BJ (cell line): Measurements from ENCODE around the gene PDCD11. TPM values are rescaled to one million over a fixed set of nuclear protein-coding genes. Genes with fewer than 3 reads are reported as not detected.
"Not testable (repeated sequence)": the region's sequence is repeated elsewhere in the genome, so short reads cannot be mapped to it uniquely, and the experiment has no call there.

Source experiments
- CTCF ChIA-PET: fragments of 350-600 bp; formaldehyde crosslinking; extraction: SDS; loops from one replicate; lab custom pipeline; 2021; ENCODE audit warnings: antibody characterized with exemption, inconsistent platforms; lab: Yijun Ruan, JAX
- POLR2A ChIA-PET: fragments of 300-600 bp; sonication (Branson Sonifier 250); formaldehyde crosslinking; extraction: SDS; loops from one replicate; lab custom pipeline; 2021; ENCODE audit warnings: antibody characterized with exemption; lab: Charles Lee
- DNase-seq: peaks from one replicate; pipeline ENCODE4 v3.0.0-alpha.2; 2011; ENCODE audit warnings: low read depth
- H3K27me3 ChIP-seq: 2 replicates; pipeline ENCODE4 v1.6.0; 2011; ENCODE audit warnings: low read length; ENCODE audit not compliant: control insufficient read depth, insufficient read depth
- H3K36me3 ChIP-seq: 2 replicates; pipeline ENCODE4 v1.5.1; 2011; ENCODE audit warnings: low read length; ENCODE audit not compliant: control insufficient read depth, insufficient read depth
- H3K4me3 ChIP-seq: 2 replicates; pipeline ENCODE4 v1.5.1; 2011; ENCODE audit warnings: low read depth, mild to moderate bottlenecking, control low read depth, low read length
- polyA plus RNA-seq: library from polyadenylated mRNA; depleted of rRNA; stranded (reverse); fragments of >200 nt; gene quantifications from 2 replicates; pipeline ENCODE4 v1.2.3, GENCODE V29; 2011
- TF ChIP-seq, protein P1 (sequence below): IDR thresholded peaks from 2 replicates; pipeline ENCODE4 v1.5.1; 2011; ENCODE audit warnings: low read depth, mild to moderate bottlenecking, control low read depth, inconsistent platforms, low read length, moderate library complexity; ENCODE audit not compliant: insufficient read depth

The PDCD11 gene
- polyA plus RNA-seq, 1 experiment, result 17.0 TPM

DNA sequence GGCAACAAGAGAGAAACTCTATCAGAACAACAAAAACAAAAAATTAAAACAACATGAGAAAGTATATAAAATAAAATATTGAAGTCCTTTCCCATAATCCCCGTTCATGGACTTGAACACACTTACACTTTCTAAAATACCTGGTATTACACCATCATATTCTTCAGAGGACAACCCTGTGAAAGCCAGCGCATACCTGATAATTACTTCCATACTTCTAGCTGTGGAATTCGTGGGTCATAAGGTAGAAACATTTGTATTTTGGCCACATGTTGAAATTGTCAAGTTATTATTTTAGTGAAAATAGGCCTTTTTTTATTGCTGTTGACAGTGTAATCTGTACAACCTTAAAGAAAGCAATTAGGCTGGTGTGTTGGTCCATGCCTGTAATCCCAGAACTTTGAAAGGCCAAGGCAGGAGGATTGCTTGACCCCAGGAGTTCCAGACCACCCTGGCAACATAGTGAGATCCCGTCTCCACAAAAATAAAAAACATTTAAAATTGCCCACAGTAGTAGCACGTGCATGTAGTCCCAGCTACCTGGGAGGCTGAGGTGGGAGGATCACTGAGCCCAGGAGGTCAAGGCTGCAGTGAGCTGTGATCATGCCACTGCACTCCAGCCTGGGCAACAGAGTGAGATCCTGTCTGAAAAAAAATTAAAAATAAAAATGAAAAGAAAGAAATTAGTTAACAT, 40.4 kb upstream of the PDCD11 start:
- TF ChIP-seq, protein P1, sequence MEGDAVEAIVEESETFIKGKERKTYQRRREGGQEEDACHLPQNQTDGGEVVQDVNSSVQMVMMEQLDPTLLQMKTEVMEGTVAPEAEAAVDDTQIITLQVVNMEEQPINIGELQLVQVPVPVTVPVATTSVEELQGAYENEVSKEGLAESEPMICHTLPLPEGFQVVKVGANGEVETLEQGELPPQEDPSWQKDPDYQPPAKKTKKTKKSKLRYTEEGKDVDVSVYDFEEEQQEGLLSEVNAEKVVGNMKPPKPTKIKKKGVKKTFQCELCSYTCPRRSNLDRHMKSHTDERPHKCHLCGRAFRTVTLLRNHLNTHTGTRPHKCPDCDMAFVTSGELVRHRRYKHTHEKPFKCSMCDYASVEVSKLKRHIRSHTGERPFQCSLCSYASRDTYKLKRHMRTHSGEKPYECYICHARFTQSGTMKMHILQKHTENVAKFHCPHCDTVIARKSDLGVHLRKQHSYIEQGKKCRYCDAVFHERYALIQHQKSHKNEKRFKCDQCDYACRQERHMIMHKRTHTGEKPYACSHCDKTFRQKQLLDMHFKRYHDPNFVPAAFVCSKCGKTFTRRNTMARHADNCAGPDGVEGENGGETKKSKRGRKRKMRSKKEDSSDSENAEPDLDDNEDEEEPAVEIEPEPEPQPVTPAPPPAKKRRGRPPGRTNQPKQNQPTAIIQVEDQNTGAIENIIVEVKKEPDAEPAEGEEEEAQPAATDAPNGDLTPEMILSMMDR, result no peak
- POLR2A ChIA-PET, result no interaction called here
- Histone ChIP-seq H3K27me3 (no peaks in the 10 kb centered on the region), H3K36me3 (no peaks in the 10 kb centered on the region), H3K4me3 (no peak overlapping the region)
- CTCF ChIA-PET, result interaction anchor here (0.7 kb wide), 1 partner anchor 12 kb away, joined by 3 read pairs; the partner anchor contains the start of gene TAF5
- DNase-seq, result no peak

DNA sequence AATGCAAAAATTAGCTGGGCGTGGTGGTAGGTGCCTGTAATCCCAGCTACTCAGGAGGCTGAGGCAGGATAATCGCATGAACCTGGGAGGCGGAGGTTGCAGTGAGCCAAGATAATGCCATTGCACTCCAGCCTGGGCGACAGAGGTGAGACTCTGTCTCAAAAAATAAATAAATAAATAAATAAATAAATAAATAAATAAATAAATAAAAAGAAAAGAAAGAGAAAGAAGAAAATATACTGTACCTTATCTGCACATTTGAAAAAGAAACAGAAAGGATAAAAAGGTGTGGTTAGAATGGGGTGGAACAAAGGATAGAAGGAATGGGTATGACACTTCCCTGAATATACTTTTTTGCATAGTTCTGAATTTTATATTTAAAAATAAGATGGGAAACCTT, 36.9 kb upstream of the PDCD11 start:
- CTCF ChIA-PET, POLR2A ChIA-PET: not testable (repeated sequence)

DNA sequence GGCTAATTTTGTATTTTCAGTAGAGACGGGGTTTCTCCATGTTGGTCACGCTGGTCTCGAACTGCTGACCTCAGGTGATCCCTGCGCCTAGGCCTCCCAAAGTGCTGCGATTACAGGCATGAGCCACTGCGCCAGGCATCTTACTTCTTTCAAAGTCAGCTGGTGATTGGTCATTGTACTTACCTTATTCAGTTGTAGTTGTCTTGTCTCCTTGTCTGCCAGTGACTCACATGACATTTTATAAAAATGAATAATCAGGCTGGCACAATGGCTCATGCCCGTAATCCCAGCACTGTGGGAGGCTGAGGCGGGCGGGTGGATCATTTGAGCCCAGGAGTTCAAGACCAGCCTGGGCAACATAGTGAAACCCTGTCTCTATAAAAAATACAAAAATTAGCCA, 35.6 kb upstream of the PDCD11 start:
- CTCF ChIA-PET, H3K27me3 ChIP-seq: not testable (repeated sequence)

More for the DNA sequence above, 36.9 kb upstream of the PDCD11 start:
- H3K4me3 ChIP-seq, H3K36me3 ChIP-seq, H3K27me3 ChIP-seq, DNase-seq: not testable (repeated sequence)

DNA sequence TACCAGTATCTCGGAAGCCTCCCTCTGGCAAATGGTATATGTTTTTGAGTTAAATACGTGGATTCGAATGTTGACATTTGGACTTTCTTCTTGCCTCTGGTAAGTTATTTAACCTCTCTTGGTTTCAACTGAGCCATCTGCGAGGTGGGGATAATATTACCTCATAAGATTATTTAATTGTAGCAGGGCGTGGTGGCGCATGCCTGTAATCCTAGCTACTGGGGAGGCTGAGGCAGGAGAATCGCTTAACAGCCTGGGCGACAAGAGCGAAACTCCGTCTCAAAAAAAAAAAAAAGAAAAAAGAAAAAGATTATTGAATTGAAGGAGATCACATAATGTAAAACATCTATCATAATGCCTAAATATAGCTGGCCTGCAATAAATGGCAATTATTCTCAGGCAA, 29.0 kb upstream of the PDCD11 start:
- TF ChIP-seq, protein P1, result no peak
- no peak for DNase-seq
- H3K4me3 ChIP-seq, result peak overlapping the region; percentile 95
- CTCF ChIA-PET, result interaction anchor here (0.8 to 1.1 kb wide), 2 partner anchors 12 to 119 kb away, joined by 3 read pairs; no protein-coding TSS in a partner anchor
- POLR2A ChIA-PET, result interaction anchor here (0.6 kb wide), 1 partner anchor 711 kb away, joined by 3 read pairs; no protein-coding TSS in a partner anchor
- no peaks in the 10 kb centered on the region for H3K27me3 ChIP-seq
- no peaks in the 10 kb centered on the region for H3K36me3 ChIP-seq

More for the DNA sequence above, 35.6 kb upstream of the PDCD11 start:
- POLR2A ChIA-PET, DNase-seq, H3K4me3 ChIP-seq, H3K36me3 ChIP-seq: not testable (repeated sequence)

DNA sequence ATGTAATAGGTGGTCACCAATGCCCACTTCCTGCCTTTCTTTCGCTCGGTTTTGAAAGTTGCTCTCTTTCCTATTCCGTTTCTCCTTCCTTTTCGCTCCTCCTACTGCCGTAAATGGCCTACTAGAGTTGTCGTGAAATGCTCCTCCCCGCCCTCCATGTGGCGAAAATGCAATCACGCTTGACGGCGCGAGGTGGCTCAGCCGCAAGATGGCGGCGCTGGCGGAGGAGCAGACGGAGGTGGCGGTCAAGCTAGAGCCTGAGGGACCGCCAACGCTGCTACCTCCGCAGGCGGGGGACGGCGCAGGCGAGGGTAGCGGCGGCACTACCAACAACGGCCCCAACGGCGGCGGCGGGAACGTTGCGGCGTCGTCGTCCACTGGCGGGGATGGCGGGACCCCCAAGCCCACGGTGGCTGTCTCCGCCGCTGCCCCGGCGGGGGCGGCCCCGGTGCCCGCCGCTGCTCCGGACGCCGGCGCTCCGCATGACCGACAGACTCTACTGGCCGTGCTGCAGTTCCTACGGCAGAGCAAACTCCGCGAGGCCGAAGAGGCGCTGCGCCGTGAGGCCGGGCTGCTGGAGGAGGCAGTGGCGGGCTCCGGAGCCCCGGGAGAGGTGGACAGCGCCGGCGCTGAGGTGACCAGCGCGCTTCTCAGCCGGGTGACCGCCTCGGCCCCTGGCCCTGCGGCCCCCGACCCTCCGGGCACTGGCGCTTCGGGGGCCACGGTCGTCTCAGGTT, 28.5 kb upstream of the PDCD11 start, which contains the start of gene TAF5:
TAF5 (plus strand) TSS at position 195 of the 737 bp plus-strand sequence; CDS start at position 209, 14 bp downstream.
- no peaks in the 10 kb centered on the region for H3K27me3 ChIP-seq
- DNase-seq, result peak; percentile 76
- TF ChIP-seq, protein P1, result no peak
- H3K36me3 ChIP-seq, result no peaks in the 10 kb centered on the region
- POLR2A ChIA-PET, result no interaction called here
- H3K4me3 ChIP-seq, result peak within 1 kb of the TSS; percentile 95
- CTCF ChIA-PET, result interaction anchor here (0.8 to 1.1 kb wide), 2 partner anchors 12 to 118 kb away, joined by 3 read pairs; no protein-coding TSS in a partner anchor

DNA sequence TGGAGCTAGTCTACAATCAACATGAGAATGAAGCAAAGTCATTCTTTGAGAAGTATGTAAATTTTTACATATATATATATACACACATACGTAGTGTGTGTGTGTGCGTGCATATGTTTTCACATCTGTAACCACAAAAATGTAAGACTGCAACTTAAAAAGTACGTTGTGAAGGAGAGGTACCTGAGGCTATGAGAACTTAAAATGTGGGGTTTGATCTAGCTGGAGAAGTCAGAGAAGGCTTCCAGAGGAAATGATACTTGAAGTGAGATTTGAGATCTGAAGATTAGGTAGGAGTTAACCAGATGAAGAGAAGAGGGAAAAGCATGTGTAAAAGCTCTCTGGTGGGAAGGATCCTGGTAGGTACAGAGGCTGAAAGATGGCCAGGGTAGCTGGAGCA, 22.9 kb upstream of the PDCD11 start:
- ChIA-PET POLR2A (no interaction called here), CTCF (interaction anchor here (0.6 kb wide), 1 partner anchor 379 kb away, joined by 3 read pairs; no protein-coding TSS in a partner anchor)
- TF ChIP-seq, protein P1, result no peak

More for the DNA sequence above, 22.9 kb upstream of the PDCD11 start:
- Histone ChIP-seq H3K27me3 (no peaks in the 10 kb centered on the region), H3K4me3 (no peak overlapping the region), H3K36me3 (peaks cover 3% of the 10 kb centered on the region)
- no peak for DNase-seq
